IMR-90 (cell line): ENCODE data around the gene GSTO1. TPM values are rescaled to one million over a fixed set of nuclear protein-coding genes. Genes with fewer than 3 reads are reported as not detected.

Source experiments
- ATAC-seq: fragments of 200-7000 bp; cut with Tn5 transposase; 2 replicates; pipeline ENCODE4 v1.9.1; 2020; ENCODE audit warnings: low read depth, mild to moderate bottlenecking, moderate library complexity
- BruUV-seq: library from RNA; stranded (reverse); fragments of 400-500 nt; replicated peaks from 2 replicates; lab custom pipeline; 2021; lab: Mats Ljungman, UMichigan
- CTCF ChIA-PET: fragments of 300-600 bp; formaldehyde crosslinking; extraction: SDS; loops from one replicate; lab custom pipeline; 2021; ENCODE audit warnings: antibody characterized with exemption; lab: Yijun Ruan, JAX
- POLR2A ChIA-PET: fragments of 300-600 bp; sonication (Branson Sonifier 250); formaldehyde crosslinking; loops from one replicate; lab custom pipeline; 2022; ENCODE audit warnings: antibody characterized with exemption; ENCODE audit not compliant: unreplicated experiment; lab: Charles Lee
- DNase-seq: peaks from one replicate; pipeline ENCODE4 v3.0.0; 2013
- H2AFZ ChIP-seq: replicated peaks from 2 replicates; pipeline ENCODE3; 2013; ENCODE audit warnings: low read length, mild to moderate bottlenecking; ENCODE audit not compliant: poor library complexity
- H2AK5ac ChIP-seq: 2 replicates; pipeline ENCODE4 v1.6.1; 2013; ENCODE audit warnings: low read depth, low read length, inconsistent platforms
- H2AK9ac ChIP-seq: replicated peaks from 2 replicates; pipeline ENCODE3; 2013; ENCODE audit warnings: mild to moderate bottlenecking, low read depth, low read length, moderate library complexity; ENCODE audit not compliant: poor library complexity
- H2BK120ac ChIP-seq: 2 replicates; pipeline ENCODE4 v1.6.1; 2013; ENCODE audit warnings: low read depth, low read length, inconsistent platforms
- H2BK15ac ChIP-seq: 3 replicates; pipeline ENCODE4 v1.6.1; 2013; ENCODE audit warnings: low read depth, low read length, inconsistent platforms
- H2BK20ac ChIP-seq: 2 replicates; pipeline ENCODE4 v1.6.1; 2013; ENCODE audit warnings: low read depth, mild to moderate bottlenecking, inconsistent platforms, low read length, moderate library complexity
- H2BK5ac ChIP-seq: 2 replicates; pipeline ENCODE4 v1.6.1; 2013; ENCODE audit warnings: mild to moderate bottlenecking, low read depth, low read length, inconsistent platforms; ENCODE audit not compliant: poor library complexity, severe bottlenecking
- H3K14ac ChIP-seq: replicated peaks from 2 replicates; pipeline ENCODE4 v1.6.1; 2013; ENCODE audit warnings: low read depth, low read length, inconsistent platforms
- H3K18ac ChIP-seq: 2 replicates; pipeline ENCODE4 v1.6.1; 2013; ENCODE audit warnings: low read depth, low read length, control low read depth
- H3K23ac ChIP-seq: 2 replicates; pipeline ENCODE4 v1.6.1; 2013; ENCODE audit warnings: low read depth, low read length, inconsistent platforms
- H3K27ac ChIP-seq: 2 replicates; pipeline ENCODE4 v1.5.1; 2013; ENCODE audit warnings: mild to moderate bottlenecking, control low read depth, low read length; ENCODE audit not compliant: insufficient read depth
- H3K27me3 ChIP-seq: 2 replicates; pipeline ENCODE4 v1.6.1; 2013; ENCODE audit warnings: low read length; ENCODE audit not compliant: control insufficient read depth, insufficient read depth
- H3K36me3 ChIP-seq: 2 replicates; pipeline ENCODE4 v1.6.1; 2013; ENCODE audit warnings: low read length, mixed read lengths; ENCODE audit not compliant: control insufficient read depth, insufficient read depth
- H3K4ac ChIP-seq: 2 replicates; pipeline ENCODE4 v1.6.1; 2013; ENCODE audit warnings: low read depth, low read length, inconsistent platforms
- H3K4me1 ChIP-seq: 2 replicates; pipeline ENCODE4 v1.6.1; 2013; ENCODE audit warnings: low read length, mixed read lengths; ENCODE audit not compliant: control insufficient read depth, insufficient read depth
- H3K4me2 ChIP-seq: 2 replicates; pipeline ENCODE4 v1.6.1; 2013; ENCODE audit warnings: low read depth, mild to moderate bottlenecking, control low read depth, low read length, moderate library complexity
- H3K4me3 ChIP-seq: 2 replicates; pipeline ENCODE4 v1.5.1; 2013; ENCODE audit warnings: low read depth, mild to moderate bottlenecking, control low read depth, low read length, moderate library complexity; ENCODE audit not compliant: insufficient read depth
- H3K56ac ChIP-seq: 2 replicates; pipeline ENCODE4 v1.6.1; 2013; ENCODE audit warnings: low read length, inconsistent platforms; ENCODE audit not compliant: insufficient read depth; ENCODE audit errors: extremely low read depth
- H3K79me1 ChIP-seq, 2 experiments: 2 replicates each; pipeline ENCODE4 v1.6.1; 2013; ENCODE audit warnings: low read length in 2 of 2, inconsistent platforms in 1 of 2, low read depth in 1 of 2
- H3K9ac ChIP-seq: 2 replicates; pipeline ENCODE4 v1.6.1; 2013; ENCODE audit warnings: low read depth, low read length, control low read depth
- H3K9me1 ChIP-seq: 2 replicates; pipeline ENCODE4 v1.6.1; 2013; ENCODE audit warnings: low read length, inconsistent platforms; ENCODE audit not compliant: insufficient read depth
- H3K9me3 ChIP-seq: 2 replicates; pipeline ENCODE4 v1.6.1; 2013; ENCODE audit warnings: low read length; ENCODE audit not compliant: control insufficient read depth, insufficient read depth
- H4K20me1 ChIP-seq: 2 replicates; pipeline ENCODE4 v1.6.1; 2013; ENCODE audit warnings: low read length, inconsistent platforms; ENCODE audit not compliant: insufficient read depth
- H4K5ac ChIP-seq: 2 replicates; pipeline ENCODE4 v1.6.1; 2013; ENCODE audit warnings: mild to moderate bottlenecking, low read depth, low read length, control low read depth
- H4K8ac ChIP-seq, 2 experiments: 2 replicates each; pipeline ENCODE4 v1.6.1; 2013; ENCODE audit warnings: low read depth in 2 of 2, low read length in 2 of 2, control low read depth in 1 of 2, inconsistent platforms in 1 of 2
- H4K91ac ChIP-seq: 2 replicates; pipeline ENCODE4 v1.6.1; 2013; ENCODE audit warnings: low read depth, low read length, inconsistent platforms; ENCODE audit not compliant: insufficient read depth
- BHLHE40 ChIP-seq: fragments of 150-350 bp; IDR thresholded peaks from 2 replicates; pipeline ENCODE4 v1.6.1; 2016; ENCODE audit warnings: mild to moderate bottlenecking, low read depth, low read length
- CHD1 ChIP-seq: IDR thresholded peaks from 2 replicates; pipeline ENCODE4 v1.6.1; 2012; ENCODE audit warnings: low read depth, low read length, improper control_type of control experiment
- MAFK ChIP-seq: IDR thresholded peaks from 2 replicates; pipeline ENCODE4 v1.6.1; 2012; ENCODE audit warnings: low read depth, low read length, improper control_type of control experiment
- MAZ ChIP-seq: IDR thresholded peaks from 2 replicates; pipeline ENCODE4 v1.6.1; 2012; ENCODE audit warnings: low read depth, mild to moderate bottlenecking, low read length, improper control_type of control experiment, moderate library complexity, borderline replicate concordance
- POLR2A ChIP-seq: IDR thresholded peaks from 2 replicates; pipeline ENCODE4 v1.6.1; 2012; ENCODE audit warnings: mild to moderate bottlenecking, low read depth, low read length
- WGBS, 2 experiments: methylation state at CpG; one replicate each; pipeline versions ENCODE4 v1.1.5 to v1.1.7; 2013; ENCODE audit warnings: missing lambda C conversion rate in 2 of 2; ENCODE audit not compliant: insufficient read length in 1 of 2; ENCODE audit errors: extremely low coverage in 2 of 2; 5-methylcytosine and 5-hydroxymethylcytosine counted together
- dilution Hi-C: fragments of 300-500 bp; cut with HindIII; formaldehyde crosslinking; loops from one replicate; pipeline ENCODE4 v1.14.3; 2018; ENCODE audit warnings: low sequenced_read_pairs; ENCODE audit not compliant: unreplicated experiment
- in situ Hi-C: fragments of 300-500 bp; cut with MboI; formaldehyde crosslinking; loops from 3 replicates; pipeline ENCODE4 v1.14.3; 2019; ENCODE audit warnings: low sequenced_read_pairs, inconsistent platforms, mixed read lengths
- intact Hi-C: fragments of 100-400 bp; cut with micrococcal nuclease; formaldehyde crosslinking; loops from 2 replicates; pipeline ENCODE4 v1.10.0; 2022
- polyA plus RNA-seq, 3 experiments: library from polyadenylated mRNA; depleted of rRNA; stranded (reverse); fragments of >200 nt; gene quantifications; 2 replicates each; pipeline ENCODE4 v1.2.3, GENCODE V29; 2012; ENCODE audit warnings: low replicate concordance in 1 of 3
- total RNA-seq: library from RNA; depleted of rRNA; stranded (reverse); fragments of >200 nt; gene quantifications from 2 replicates; pipeline ENCODE4 v1.2.3, GENCODE V29; 2012
- TF ChIP-seq, protein P1 (sequence below): fragments of 150-350 bp; IDR thresholded peaks from 2 replicates; pipeline ENCODE4 v1.6.1; 2017; ENCODE audit warnings: mild to moderate bottlenecking, antibody characterized with exemption, low read length, low read depth

Gene GSTO1
- total and polyA plus RNA-seq, 2 of the 4 experiments (the other 2 are of a cell fraction) = 186 to 258 TPM

GRCh38 chr10:104268713-104269645 is 14.3 kb downstream of the GSTO1 start, which contains the start of gene GSTO2:
Gene GSTO2, plus strand, starts transcription at chr10:104269184. Its CDS starts 5,732 bp downstream, at chr10:104274916.
- H2BK120ac ChIP-seq = no peak within 1 kb of the TSS
- ATAC-seq = peak; percentile 92
- H2BK15ac ChIP-seq = no peak within 1 kb of the TSS
- peak within 1 kb of the TSS; percentile 44 for H3K4ac ChIP-seq
- H2AK5ac ChIP-seq = peak within 1 kb of the TSS; percentile 61; the same call in 1 of the 2 replicates
- intact Hi-C loops = no loop called here
- peaks cover 0 to 28% of the 10 kb centered on the region in 2 experiments; a peak in 2 of 4 replicates for H3K79me1 ChIP-seq
- TF ChIP-seq BHLHE40 = peak; percentile 76
- TF ChIP-seq MAFK = no peak
- TF ChIP-seq CHD1 = no peak
- TF ChIP-seq MAZ = no peak
- TF ChIP-seq POLR2A = no peak
- TF ChIP-seq, protein P1, sequence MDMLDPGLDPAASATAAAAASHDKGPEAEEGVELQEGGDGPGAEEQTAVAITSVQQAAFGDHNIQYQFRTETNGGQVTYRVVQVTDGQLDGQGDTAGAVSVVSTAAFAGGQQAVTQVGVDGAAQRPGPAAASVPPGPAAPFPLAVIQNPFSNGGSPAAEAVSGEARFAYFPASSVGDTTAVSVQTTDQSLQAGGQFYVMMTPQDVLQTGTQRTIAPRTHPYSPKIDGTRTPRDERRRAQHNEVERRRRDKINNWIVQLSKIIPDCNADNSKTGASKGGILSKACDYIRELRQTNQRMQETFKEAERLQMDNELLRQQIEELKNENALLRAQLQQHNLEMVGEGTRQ = peak; percentile 77
- 0 out of 2 replicates have a peak within 1 kb of the TSS, but pooled peaks have one; percentile 7 for H3K23ac ChIP-seq
- H3K4me1 ChIP-seq = peaks cover 4% of the 10 kb centered on the region
- dilution Hi-C loops = no loop called here
- peak within 1 kb of the TSS; percentile 43 for H3K9ac ChIP-seq
- peak within 1 kb of the TSS; percentile 48 for H2AK9ac ChIP-seq
- peak within 1 kb of the TSS; percentile 26 for H3K27ac ChIP-seq
- no peaks in the 10 kb centered on the region for H3K9me3 ChIP-seq
- DNase-seq = peak; percentile 93
- H4K8ac ChIP-seq = peak within 1 kb of the TSS; percentile 80 to 88
- peak within 1 kb of the TSS; percentile 76 for H3K4me2 ChIP-seq
- no TSS peak for BruUV-seq
- no peak within 1 kb of the TSS; the same call in 1 of the 2 replicates for H3K14ac ChIP-seq
- H2BK5ac ChIP-seq = no peak within 1 kb of the TSS
- WGBS, 2 experiments = 12% methylated on average over 34 of the region's 59 CpGs; no CpG with 5 or more reads in 1 of the 2 experiments
- H2BK20ac ChIP-seq = no peak within 1 kb of the TSS
- H3K36me3 ChIP-seq = peaks cover 27% of the 10 kb centered on the region
- H4K5ac ChIP-seq = peak within 1 kb of the TSS; percentile 85
- ChIA-PET CTCF (no interaction called here), POLR2A (no interaction called here)
- in situ Hi-C loops = no loop called here
- peak within 1 kb of the TSS; percentile 79 for H2AFZ ChIP-seq
- H4K91ac ChIP-seq = peak within 1 kb of the TSS; percentile 2; the same call in 1 of the 2 replicates
- peak within 1 kb of the TSS; percentile 55 for H3K4me3 ChIP-seq
- H3K56ac ChIP-seq = peak within 1 kb of the TSS; percentile 9
- no peaks in the 10 kb centered on the region for H3K27me3 ChIP-seq
- no peak within 1 kb of the TSS for H3K18ac ChIP-seq
- H3K9me1 ChIP-seq = no peaks in the 10 kb centered on the region
- peaks cover 12% of the 10 kb centered on the region; the same call in 1 of the 2 replicates for H4K20me1 ChIP-seq
